Chondrocyte (in vitro differentiated cells): Measurements from ENCODE around the gene FES. TPM values are rescaled to one million over a fixed set of nuclear protein-coding genes. Genes with fewer than 3 reads are reported as not detected.
"Not testable (repeated sequence)": the region's sequence is repeated elsewhere in the genome, so short reads cannot be mapped to it uniquely, and the experiment has no call there.

Experiments used
- DNase-seq: peaks from one replicate; pipeline ENCODE4 v3.0.0; 2021; ENCODE audit warnings: mixed read lengths, low spot score
- H3K27ac Mint-ChIP-seq: one replicate; pipeline ENCODE4 v1.8.0; 2021; ENCODE audit warnings: mild to moderate bottlenecking, moderate library complexity, mixed read lengths; ENCODE audit not compliant: unreplicated experiment
- H3K27me3 Mint-ChIP-seq: 2 replicates; pipeline ENCODE4 v1.8.0; 2021; ENCODE audit warnings: low read depth, mixed read lengths
- H3K36me3 Mint-ChIP-seq: 2 replicates; pipeline ENCODE4 v1.8.0; 2021; ENCODE audit warnings: low read depth, mixed read lengths
- H3K4me1 Mint-ChIP-seq: 2 replicates; pipeline ENCODE4 v1.8.0; 2021; ENCODE audit warnings: low read depth, mild to moderate bottlenecking, mixed read lengths
- H3K4me3 Mint-ChIP-seq: one replicate; pipeline ENCODE4 v1.8.0; 2021; ENCODE audit warnings: mild to moderate bottlenecking, moderate library complexity, mixed read lengths; ENCODE audit not compliant: unreplicated experiment
- H3K9me3 Mint-ChIP-seq: 2 replicates; pipeline ENCODE4 v1.8.0; 2021; ENCODE audit warnings: low read depth, mixed read lengths
- total RNA-seq: library from RNA; stranded (reverse); gene quantifications from 3 replicates; pipeline ENCODE4 v1.2.1, GENCODE V29; 2021
- TF ChIP-seq, protein P1 (sequence below): fragments of 200-600 bp; sonication (generic); IDR thresholded peaks from 2 replicates; pipeline ENCODE4 v1.5.0; 2021; ENCODE audit warnings: antibody characterized with exemption, mild to moderate bottlenecking, moderate library complexity

Gene FES
- total RNA-seq, 1 donor from 2014 or later = 2.4 TPM

DNA sequence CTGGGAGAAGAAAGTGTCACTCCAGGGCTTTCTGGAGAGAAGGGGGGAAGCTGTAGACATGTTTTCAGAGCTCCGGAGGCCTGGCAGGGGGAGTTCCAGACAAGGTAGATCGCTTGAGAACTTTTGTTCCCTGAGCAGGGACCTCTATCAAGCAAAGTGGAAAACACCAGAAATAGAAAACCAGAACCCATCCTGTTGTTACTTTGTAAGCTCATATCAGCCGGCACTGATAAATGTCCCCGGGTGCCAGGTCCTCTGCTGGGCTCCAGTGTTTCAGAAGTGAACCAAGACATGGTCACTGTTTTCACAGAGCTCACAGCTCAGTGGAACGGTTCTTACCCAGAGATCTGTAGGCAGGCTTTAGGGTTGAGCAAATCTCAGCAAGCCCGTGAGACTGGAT lies 34.5 kb downstream of the FES start:
- Mint-ChIP-seq H3K36me3 (peaks cover 32% of the 10 kb centered on the region), H3K4me1 (peaks cover 10% of the 10 kb centered on the region)

DNA sequence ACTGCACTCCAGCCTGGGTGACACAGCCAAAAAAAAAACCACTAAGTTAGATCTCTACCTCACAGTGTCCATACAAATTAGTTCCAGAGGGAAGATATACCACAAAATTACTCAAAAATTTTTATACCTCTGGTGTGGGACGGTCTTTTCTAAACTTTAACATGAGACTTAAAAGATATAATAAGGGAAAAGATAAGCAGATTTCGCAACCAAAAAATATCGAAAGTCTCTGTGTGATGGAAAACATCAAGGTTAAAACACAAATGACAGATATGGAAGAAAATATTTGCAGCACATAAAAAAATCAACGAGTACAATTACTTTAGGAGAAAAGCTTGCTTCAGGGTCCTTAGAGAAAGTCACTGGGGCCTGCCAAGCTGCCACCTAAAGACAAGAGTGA lies 37.6 kb downstream of the FES start:
- Mint-ChIP-seq H3K4me3 (no peak overlapping the region), H3K4me1 (no peaks in the 10 kb centered on the region), H3K27ac (no peak overlapping the region), H3K9me3 (no peaks in the 10 kb centered on the region), H3K36me3 (peaks cover 22% of the 10 kb centered on the region), H3K27me3 (no peaks in the 10 kb centered on the region)
- TF ChIP-seq, protein P1, sequence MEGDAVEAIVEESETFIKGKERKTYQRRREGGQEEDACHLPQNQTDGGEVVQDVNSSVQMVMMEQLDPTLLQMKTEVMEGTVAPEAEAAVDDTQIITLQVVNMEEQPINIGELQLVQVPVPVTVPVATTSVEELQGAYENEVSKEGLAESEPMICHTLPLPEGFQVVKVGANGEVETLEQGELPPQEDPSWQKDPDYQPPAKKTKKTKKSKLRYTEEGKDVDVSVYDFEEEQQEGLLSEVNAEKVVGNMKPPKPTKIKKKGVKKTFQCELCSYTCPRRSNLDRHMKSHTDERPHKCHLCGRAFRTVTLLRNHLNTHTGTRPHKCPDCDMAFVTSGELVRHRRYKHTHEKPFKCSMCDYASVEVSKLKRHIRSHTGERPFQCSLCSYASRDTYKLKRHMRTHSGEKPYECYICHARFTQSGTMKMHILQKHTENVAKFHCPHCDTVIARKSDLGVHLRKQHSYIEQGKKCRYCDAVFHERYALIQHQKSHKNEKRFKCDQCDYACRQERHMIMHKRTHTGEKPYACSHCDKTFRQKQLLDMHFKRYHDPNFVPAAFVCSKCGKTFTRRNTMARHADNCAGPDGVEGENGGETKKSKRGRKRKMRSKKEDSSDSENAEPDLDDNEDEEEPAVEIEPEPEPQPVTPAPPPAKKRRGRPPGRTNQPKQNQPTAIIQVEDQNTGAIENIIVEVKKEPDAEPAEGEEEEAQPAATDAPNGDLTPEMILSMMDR = no peak
- DNase-seq = no peak

More for the DNA sequence above, 34.5 kb downstream of the FES start:
- Mint-ChIP-seq H3K27me3 (no peaks in the 10 kb centered on the region), H3K4me3 (no peak overlapping the region), H3K27ac (no peak overlapping the region), H3K9me3 (no peaks in the 10 kb centered on the region)
- TF ChIP-seq, protein P1 = no peak
- no peak for DNase-seq

DNA sequence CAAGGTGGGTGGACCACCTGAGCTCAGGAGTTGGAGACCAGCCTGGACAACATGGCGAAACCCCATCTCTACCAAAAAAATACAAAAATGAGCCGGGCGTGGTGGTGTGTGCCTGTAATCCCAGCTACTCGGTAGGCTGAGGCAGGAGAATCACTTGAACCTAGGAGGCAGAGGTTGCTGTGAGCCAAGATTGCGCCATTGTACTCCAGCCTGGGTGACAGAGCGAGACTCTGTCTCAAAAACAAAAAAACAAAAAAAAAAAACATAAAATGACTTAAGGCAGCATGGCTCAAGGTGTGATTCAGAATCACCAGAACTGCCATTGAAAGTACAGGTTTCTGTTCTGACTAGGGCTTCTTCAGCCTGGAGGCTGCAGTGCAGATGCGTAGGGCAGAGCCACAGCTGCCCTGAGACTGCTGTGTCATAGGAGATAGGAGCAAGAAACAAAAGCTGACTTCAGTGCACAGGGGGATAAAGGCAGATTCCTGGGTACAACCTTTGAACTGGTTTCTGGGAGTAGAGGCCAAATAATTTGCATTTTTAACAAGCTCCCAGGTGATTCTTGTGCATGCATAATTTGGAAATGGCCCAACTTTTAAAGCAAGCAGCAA lies 38.5 kb downstream of the FES start:
- not testable (repeated sequence) for H3K9me3 Mint-ChIP-seq, DNase-seq, H3K27me3 Mint-ChIP-seq, H3K4me1 Mint-ChIP-seq, H3K4me3 Mint-ChIP-seq, H3K27ac Mint-ChIP-seq
- peaks cover 17% of the 10 kb centered on the region for H3K36me3 Mint-ChIP-seq

DNA sequence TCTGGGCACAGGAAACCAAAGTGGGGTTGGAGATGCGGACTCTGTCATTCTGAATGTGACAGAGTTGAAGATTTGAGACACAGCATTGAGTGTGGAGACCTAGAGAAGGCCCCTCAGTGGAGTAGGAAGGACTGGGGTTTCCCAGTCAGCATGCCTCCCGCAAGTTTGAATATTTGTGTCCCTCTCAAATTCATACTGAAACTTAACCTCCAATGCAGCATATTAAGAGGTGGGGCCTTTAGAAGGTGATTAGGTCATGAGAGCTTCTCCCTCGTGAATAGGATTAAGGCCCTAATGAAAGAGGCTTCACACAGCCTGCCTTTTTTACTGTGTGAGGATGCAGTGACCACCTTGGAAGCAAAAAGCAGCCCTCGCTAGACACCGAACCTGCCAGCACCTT lies 40.1 kb downstream of the FES start:
- H3K36me3 Mint-ChIP-seq = peaks cover 10% of the 10 kb centered on the region
- no peak overlapping the region for H3K27ac Mint-ChIP-seq
- no peak for DNase-seq
- TF ChIP-seq, protein P1 = no peak
- H3K9me3 Mint-ChIP-seq = no peaks in the 10 kb centered on the region
- no peak overlapping the region for H3K4me3 Mint-ChIP-seq
- no peaks in the 10 kb centered on the region for H3K4me1 Mint-ChIP-seq
- H3K27me3 Mint-ChIP-seq = no peaks in the 10 kb centered on the region

DNA sequence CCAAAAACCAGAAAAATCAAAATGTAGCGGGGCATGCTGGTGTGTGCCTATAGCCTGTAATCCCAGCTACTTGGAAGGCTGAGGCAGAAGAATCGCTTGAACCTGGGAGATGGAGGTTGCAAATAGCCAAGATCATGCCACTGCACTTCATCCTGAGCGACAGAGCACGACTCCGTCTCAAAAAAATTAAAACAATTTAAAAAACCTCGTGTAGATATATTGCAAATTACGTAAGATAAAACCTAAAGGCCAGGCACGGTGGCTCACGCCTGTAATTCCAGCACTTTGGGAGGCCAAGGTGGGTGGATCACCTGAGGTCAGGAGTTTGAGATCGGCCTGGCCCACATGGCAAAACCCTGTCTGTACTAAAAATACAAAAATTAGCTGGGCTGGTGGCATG lies 42.5 kb downstream of the FES start:
- not testable (repeated sequence) for DNase-seq, H3K36me3 Mint-ChIP-seq, H3K27me3 Mint-ChIP-seq, H3K9me3 Mint-ChIP-seq, H3K4me1 Mint-ChIP-seq, H3K4me3 Mint-ChIP-seq, H3K27ac Mint-ChIP-seq

DNA sequence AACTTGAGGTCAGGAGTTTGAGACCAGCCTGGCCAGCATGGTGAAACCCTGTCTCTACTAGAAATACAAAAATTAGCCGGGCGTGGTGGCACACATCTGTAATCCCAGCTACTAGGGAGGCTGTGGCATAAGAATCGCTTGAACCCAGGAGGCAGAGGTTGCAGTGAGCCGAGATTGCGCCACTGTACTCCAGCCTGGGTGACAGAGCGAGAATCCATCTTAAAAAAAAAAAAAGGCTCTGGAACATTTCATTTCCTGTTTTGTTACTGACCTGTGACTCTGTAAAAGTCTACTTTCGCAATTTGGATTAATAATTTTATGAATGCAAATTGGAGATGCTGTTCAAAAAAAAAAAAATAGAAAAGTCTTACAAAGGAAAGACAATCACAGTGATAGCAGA lies 43.8 kb downstream of the FES start:
- H3K36me3 Mint-ChIP-seq, H3K27me3 Mint-ChIP-seq, H3K27ac Mint-ChIP-seq, H3K4me3 Mint-ChIP-seq, H3K9me3 Mint-ChIP-seq, DNase-seq: not testable (repeated sequence)
- peaks cover 10% of the 10 kb centered on the region for H3K4me1 Mint-ChIP-seq

DNA sequence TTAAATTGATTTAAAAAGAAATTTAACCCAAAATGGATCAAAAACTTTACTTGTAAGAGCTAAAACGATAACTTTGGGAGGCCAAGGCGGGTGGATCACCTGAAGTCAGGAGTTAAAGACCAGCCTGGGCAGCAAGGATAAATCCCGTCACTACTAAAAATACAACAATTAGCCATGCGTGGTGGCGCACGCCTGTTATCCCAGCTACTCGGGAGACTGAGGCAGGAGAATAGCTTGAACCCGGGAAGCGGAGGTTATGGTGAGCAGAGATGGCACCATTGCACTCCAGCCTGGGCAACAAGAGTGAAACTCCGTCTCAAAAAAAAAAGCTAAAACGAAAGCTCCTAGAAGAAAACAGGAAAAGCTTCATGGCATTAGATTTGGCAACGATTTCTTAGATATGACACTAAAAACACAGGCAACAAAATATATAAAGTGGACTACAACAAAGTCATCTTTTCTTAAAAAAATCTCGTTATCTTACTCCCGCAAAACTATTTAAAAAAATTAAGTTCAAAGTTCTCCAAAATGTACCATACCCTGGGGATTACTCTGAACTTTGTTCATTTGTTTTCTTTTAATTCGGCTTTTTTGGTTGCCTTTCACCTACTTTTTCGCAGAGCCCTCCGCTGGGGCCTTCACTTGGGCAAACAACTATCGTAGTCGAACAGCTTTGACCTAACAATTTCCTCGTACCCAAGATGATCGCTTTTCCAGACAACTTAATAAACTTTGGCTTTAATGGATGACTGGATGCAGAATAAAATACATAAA lies 45.1 kb downstream of the FES start:
- Mint-ChIP-seq H3K9me3 (no peaks in the 10 kb centered on the region), H3K27ac (no peak overlapping the region)
- TF ChIP-seq, protein P1 = no peak

More for the DNA sequence above, 45.1 kb downstream of the FES start:
- Mint-ChIP-seq H3K4me1 (peaks cover 15% of the 10 kb centered on the region), H3K27me3 (no peaks in the 10 kb centered on the region), H3K4me3 (no peak overlapping the region), H3K36me3 (no peaks in the 10 kb centered on the region)
- DNase-seq = no peak
